Mammary epithelial cell (primary cell): ENCODE results near the gene FRS2.

Experiments
- CTCF ChIP-seq, 2 donors: IDR thresholded peaks in 1 of 2; conservative IDR thresholded peaks in 1 of 2; 2 replicates each; pipeline ENCODE4 v1.5.1; 2011 to 2012; ENCODE audit warnings: inconsistent platforms in 2 of 2, low read length in 2 of 2, mild to moderate bottlenecking in 2 of 2, control low read depth in 1 of 2, low read depth in 1 of 2; ENCODE audit not compliant: insufficient read depth in 1 of 2; ENCODE audit errors: extremely low read depth in 1 of 2
- EZH2 ChIP-seq: IDR thresholded peaks from 2 replicates; pipeline ENCODE4 v1.6.1; 2012; ENCODE audit warnings: low read length, inconsistent platforms, borderline replicate concordance

- TF ChIP-seq CTCF (conservative IDR thresholded peaks at IDR 0.05 in 1 of 2, IDR thresholded peaks at IDR 0.05 in 1 of 2; ENCODE audit: extremely low read depth in 1 of 2, insufficient read depth in 1 of 2, low read depth in 1 of 2, low read length in 2 of 2) = no peak
- no peak for TF ChIP-seq EZH2
Observed at GRCh38 chr12:69570000-69570516, 99.9 kb downstream of the FRS2 start.
